Transverse colon (tissue), 3 donors: ENCODE measurements around the gene RHOT2.

Experiments used
- EP300 ChIP-seq: sonication (generic); formaldehyde crosslinking; IDR thresholded peaks from one replicate; pipeline ENCODE4 v1.6.1; 2017; ENCODE audit warnings: antibody characterized with exemption, low read depth
- TF ChIP-seq, protein P1 (sequence below), 5 experiments: fragments of 200-600 bp in 3 of 5; fragments of 450-650 bp in 2 of 5; sonication (generic) in 3 of 5; IDR thresholded peaks; 1 replicate in 2 of 5; 2 replicates in 3 of 5; pipeline ENCODE4 v1.5.1; 2016 to 2017; ENCODE audit warnings: antibody characterized with exemption in 5 of 5, inconsistent platforms in 3 of 5, mild to moderate bottlenecking in 2 of 5, moderate library complexity in 1 of 5

DNA sequence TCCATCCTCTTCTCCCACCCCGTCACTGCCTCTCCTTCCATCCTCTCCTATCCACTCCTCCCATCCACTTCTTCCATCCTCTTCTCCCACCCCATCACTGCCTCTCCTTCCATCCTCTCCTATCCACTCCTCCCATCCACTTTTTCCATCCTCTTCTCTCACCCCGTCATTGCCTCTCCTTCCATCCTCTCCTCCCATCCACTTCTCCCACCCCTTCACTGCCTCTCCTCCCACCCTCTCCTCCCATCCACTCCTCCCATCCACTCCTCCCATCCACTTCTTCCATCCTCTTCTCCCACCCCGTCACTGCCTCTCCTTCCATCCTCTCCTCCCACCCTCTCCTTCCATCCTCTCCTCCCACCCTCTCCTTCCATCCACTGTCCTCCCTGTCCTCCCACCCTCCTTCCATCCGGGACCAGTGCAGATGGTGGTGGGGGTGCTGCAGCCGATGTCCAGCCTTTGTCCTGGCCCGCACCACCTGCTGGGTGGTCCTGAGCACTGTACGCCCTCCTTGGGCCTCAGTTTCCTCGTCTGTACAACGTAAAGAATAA, 36.0 kb upstream of the RHOT2 start:
- no peak for TF ChIP-seq EP300
- TF ChIP-seq, protein P1, sequence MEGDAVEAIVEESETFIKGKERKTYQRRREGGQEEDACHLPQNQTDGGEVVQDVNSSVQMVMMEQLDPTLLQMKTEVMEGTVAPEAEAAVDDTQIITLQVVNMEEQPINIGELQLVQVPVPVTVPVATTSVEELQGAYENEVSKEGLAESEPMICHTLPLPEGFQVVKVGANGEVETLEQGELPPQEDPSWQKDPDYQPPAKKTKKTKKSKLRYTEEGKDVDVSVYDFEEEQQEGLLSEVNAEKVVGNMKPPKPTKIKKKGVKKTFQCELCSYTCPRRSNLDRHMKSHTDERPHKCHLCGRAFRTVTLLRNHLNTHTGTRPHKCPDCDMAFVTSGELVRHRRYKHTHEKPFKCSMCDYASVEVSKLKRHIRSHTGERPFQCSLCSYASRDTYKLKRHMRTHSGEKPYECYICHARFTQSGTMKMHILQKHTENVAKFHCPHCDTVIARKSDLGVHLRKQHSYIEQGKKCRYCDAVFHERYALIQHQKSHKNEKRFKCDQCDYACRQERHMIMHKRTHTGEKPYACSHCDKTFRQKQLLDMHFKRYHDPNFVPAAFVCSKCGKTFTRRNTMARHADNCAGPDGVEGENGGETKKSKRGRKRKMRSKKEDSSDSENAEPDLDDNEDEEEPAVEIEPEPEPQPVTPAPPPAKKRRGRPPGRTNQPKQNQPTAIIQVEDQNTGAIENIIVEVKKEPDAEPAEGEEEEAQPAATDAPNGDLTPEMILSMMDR (IDR thresholded peaks at IDR 0.05), result no peak
